GM12875 (cell line): ENCODE measurements around the gene POMGNT2.

Experiments
- H3K4me3 ChIP-seq: one replicate; pipeline ENCODE4 v1.5.1; 2011; ENCODE audit warnings: low read depth, low read length, control low read depth
- TF ChIP-seq, protein P1 (sequence below): IDR thresholded peaks from 2 replicates; pipeline ENCODE4 v1.5.1; 2011; ENCODE audit warnings: low read depth, mild to moderate bottlenecking, control low read depth, inconsistent platforms, low read length, moderate library complexity, borderline replicate concordance; ENCODE audit not compliant: insufficient read depth

The POMGNT2 gene

DNA sequence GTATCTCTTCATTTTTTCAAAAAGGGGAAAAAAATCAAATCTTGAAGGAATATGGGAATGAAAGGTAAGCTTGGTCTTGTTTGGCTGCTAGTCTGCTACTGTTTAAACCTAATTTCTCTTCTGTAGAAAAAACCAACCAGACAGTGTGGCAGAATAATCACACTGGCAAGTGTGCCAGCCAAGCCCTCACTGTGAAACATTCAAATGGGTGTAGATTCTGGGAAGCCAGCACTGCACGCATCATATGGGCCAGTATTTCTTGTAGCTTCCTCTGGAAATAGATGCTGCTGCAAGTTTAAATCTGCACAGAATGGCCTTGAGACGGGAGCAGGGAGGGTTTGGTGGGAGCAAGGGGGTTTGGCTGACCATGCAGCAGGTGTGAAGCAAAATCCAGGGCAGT, 62.1 kb downstream of the POMGNT2 start:
- no peak overlapping the region for H3K4me3 ChIP-seq
- TF ChIP-seq, protein P1, sequence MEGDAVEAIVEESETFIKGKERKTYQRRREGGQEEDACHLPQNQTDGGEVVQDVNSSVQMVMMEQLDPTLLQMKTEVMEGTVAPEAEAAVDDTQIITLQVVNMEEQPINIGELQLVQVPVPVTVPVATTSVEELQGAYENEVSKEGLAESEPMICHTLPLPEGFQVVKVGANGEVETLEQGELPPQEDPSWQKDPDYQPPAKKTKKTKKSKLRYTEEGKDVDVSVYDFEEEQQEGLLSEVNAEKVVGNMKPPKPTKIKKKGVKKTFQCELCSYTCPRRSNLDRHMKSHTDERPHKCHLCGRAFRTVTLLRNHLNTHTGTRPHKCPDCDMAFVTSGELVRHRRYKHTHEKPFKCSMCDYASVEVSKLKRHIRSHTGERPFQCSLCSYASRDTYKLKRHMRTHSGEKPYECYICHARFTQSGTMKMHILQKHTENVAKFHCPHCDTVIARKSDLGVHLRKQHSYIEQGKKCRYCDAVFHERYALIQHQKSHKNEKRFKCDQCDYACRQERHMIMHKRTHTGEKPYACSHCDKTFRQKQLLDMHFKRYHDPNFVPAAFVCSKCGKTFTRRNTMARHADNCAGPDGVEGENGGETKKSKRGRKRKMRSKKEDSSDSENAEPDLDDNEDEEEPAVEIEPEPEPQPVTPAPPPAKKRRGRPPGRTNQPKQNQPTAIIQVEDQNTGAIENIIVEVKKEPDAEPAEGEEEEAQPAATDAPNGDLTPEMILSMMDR = no peak

DNA sequence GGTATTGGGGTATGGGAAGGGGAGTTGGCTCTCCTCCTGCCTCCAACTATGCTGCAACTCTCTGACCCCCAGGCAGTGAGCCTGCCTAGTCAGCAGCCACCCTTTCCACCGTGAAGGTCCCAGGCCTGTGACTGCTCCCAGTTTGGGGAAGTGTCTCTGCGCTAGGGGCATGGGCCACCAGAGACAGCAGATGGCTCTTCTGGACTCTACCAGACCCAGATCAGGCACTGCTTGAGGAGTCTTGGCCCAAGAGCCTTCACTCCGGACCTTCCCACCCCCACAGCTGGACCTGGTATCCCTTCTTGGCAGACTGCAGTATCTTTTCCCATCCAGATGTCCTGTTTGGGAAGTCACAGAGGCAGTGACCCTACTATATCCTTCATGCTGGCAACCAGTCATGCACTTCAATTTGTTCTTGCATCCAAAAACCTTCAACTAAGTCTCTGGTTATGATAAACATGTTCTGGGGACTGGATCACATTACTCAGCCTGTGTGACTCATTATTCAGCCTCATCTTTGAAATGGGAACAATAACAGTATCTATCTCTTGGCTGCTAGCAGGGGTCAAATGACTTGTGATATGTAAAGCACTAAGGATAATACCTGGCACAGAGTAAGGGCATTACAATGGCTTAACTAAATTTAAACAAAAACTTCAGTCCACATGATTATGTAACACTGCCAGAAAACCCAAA, 62.7 kb downstream of the POMGNT2 start:
- TF ChIP-seq, protein P1 = no peak
- no peak overlapping the region for H3K4me3 ChIP-seq

DNA sequence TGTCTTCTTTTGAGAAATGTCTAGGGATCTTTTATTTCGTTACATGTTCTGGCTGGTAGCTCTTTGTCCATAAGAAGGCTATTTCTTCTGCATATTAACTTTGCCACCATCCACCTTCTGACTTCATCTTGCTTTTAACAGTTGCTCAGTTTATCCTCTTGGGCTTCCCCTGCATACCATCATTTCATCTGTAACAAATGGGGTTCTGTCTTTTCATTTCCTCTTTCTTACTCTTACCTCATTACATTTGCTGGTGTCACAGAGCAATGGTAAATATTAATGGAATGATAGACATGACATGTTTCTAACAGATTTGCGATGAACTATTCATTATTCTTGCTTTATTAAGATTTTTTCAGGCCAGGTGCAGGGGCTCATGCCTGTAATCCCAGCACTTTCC, 64.4 kb downstream of the POMGNT2 start:
- no peak overlapping the region for H3K4me3 ChIP-seq
- TF ChIP-seq, protein P1 = no peak

DNA sequence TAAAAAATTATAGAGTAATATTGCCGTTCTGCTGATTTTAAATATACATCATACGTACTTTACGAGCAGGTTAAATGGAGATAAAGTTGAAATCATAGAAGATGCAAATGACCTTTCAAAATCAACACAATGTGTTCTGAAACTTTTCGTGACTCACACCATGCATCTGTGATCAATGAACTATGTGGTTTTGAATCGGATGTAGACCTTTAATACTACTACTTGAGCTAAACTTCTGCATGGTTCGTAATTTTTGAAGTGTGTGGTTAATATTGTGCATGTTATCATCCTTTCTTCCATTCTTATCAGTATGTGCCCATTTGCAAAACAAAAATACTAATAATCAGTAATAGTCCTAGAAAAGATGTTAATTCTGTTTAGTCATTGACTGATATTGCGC, 67.9 kb downstream of the POMGNT2 start:
- TF ChIP-seq, protein P1 = no peak
- H3K4me3 ChIP-seq = no peak overlapping the region

DNA sequence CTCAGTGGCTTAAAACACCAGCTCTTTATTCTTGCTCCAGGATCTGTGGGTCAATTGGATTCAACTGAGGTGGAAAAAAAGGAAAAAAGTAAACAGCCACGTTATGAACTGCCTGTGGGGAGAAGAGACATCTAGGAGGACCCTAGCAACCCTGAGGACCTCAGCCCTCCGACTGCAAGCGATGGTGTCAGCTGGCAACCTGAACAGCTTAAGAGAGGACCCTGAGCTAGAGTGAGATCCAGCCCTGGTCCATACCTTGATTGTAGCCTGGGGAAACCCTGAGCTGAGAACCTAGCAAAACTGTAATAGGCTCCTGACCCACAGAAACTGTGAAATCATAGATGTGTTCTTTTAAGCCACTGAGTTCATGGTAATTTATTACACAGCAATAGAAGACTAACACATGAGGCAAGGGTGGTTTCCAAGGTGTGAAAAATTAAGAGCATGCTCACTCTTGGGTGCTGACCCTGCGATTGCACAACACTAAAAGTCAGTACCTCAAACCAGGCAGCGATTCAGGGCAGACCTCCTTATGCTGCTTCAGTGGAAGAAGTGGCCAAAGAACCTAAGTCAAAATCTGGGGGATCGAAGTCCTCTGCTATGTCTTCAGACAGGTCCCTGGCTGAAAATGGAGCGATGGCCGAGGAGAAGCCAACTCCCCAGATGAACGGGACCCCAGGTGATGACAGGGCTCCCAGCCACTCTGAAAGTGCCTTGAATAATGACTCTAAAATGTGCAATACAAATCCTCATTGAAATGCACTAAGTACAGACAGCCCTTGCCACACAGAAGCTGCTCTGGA, 69.1 kb downstream of the POMGNT2 start:
- no peak overlapping the region for H3K4me3 ChIP-seq
- TF ChIP-seq, protein P1 = no peak

DNA sequence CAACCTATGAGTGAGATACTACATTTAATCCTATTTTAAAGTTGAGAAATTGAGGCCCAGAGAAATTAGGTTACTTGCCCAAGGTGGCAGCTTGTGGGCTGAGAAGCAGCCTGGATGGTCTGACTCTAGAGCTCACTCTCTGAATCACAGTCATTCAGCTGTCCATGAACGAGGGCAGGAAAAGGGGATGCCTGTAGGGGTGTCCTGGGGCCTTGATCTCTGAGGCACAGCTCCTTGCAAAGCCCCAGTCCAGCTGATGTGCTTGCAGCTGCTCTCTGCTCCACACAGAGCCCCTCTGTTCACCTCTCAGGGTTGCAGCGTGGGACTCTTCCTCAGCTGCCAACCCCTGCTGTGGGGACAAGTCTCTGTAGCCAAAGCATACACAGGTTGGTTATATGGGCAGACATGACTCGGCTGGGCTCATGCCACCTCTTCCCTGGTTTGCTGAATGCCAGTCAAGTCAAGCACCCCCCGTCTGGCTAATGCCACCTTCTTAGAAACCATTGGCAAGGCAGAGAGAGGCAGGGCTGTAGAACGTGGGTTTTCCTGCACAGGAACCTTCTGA, 70.0 kb downstream of the POMGNT2 start:
- TF ChIP-seq, protein P1 = no peak
- no peak overlapping the region for H3K4me3 ChIP-seq

DNA sequence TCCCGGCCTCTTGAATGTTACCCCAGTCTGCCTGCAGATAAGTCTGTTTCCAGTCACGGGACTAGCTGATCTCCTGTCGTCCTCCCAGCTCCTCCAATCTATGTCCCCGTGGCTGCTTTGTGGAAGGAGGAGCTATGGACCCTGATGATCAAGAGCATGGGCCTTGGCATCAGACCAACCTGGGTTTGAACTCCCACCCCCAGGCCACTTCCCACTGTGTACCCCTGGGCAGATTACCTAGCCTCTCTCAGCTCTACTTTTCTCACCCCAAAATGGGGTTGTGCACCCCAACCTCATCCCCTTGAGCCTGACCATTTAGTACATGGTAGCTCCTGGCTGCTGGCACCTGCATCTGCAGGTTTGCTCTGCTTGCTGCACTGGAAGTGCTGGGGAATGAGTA, 71.0 kb downstream of the POMGNT2 start:
- TF ChIP-seq, protein P1 = no peak

More for the DNA sequence above, 71.0 kb downstream of the POMGNT2 start:
- no peak overlapping the region for H3K4me3 ChIP-seq
